Measurements from ENCODE around the gene DYNC1H1.

DYNC1H1 gene

GRCh38 chr14:102095231-102095870, 131.0 kb downstream of the DYNC1H1 start:
- no peak for DNase-seq

- DNase-seq, result no peak
Measured at GRCh38 chr14:102095871-102096568, 131.6 kb downstream of the DYNC1H1 start.

GRCh38 chr14:102096569-102097188, 132.3 kb downstream of the DYNC1H1 start:
- DNase-seq, result peak; percentile 48

GRCh38 chr14:102097441-102098135, 133.2 kb downstream of the DYNC1H1 start:
- DNase-seq, result no peak

GRCh38 chr14:102103062-102103695, 138.8 kb downstream of the DYNC1H1 start:
- DNase-seq, result no peak

GRCh38 chr14:102105369-102105768, 141.0 kb downstream of the DYNC1H1 start:
- no peak for DNase-seq
